Panc1 (cell line): Measurements from ENCODE around the gene CLNK. TPM values are rescaled to one million over a fixed set of nuclear protein-coding genes. Genes with fewer than 3 reads are reported as not detected.

Experiments
- ATAC-seq: fragments of 200-7000 bp; cut with Tn5 transposase; 2 replicates; pipeline ENCODE4 v1.9.1; 2020; ENCODE audit warnings: mild to moderate bottlenecking, moderate library complexity
- BruUV-seq: library from RNA; stranded (reverse); fragments of 400-500 nt; replicated peaks from 2 replicates; lab custom pipeline; 2021; lab: Mats Ljungman, UMichigan
- CTCF ChIA-PET: fragments of 300-600 bp; sonication (Branson Sonifier 250); formaldehyde crosslinking; loops from one replicate; lab custom pipeline; 2022; ENCODE audit warnings: antibody characterized with exemption; lab: Charles Lee
- POLR2A ChIA-PET: fragments of 300-600 bp; sonication (Branson Sonifier 250); formaldehyde crosslinking; loops from one replicate; lab custom pipeline; 2022; ENCODE audit warnings: antibody characterized with exemption; lab: Charles Lee
- DNase-seq: peaks from one replicate; pipeline ENCODE4 v3.0.0-alpha.2; 2010; ENCODE audit warnings: low read depth, low spot score
- H3K27ac ChIP-seq: 2 replicates; pipeline ENCODE4 v1.5.1; 2011; ENCODE audit warnings: mild to moderate bottlenecking, low read length, inconsistent platforms
- H3K27me3 ChIP-seq: fragments of 200-500 bp; sonication (Bioruptor generic); 2 replicates; pipeline ENCODE4 v1.6.0; 2014; ENCODE audit warnings: low read length, inconsistent platforms; ENCODE audit not compliant: control insufficient read depth, insufficient read depth
- H3K36me3 ChIP-seq: fragments of 200-500 bp; sonication (Bioruptor generic); 2 replicates; pipeline ENCODE4 v1.5.1; 2014; ENCODE audit warnings: inconsistent platforms, mild to moderate bottlenecking, low read length, moderate library complexity; ENCODE audit not compliant: control insufficient read depth, insufficient read depth
- H3K4me1 ChIP-seq: 2 replicates; pipeline ENCODE4 v1.5.1; 2011; ENCODE audit warnings: inconsistent platforms, mild to moderate bottlenecking, low read length, moderate library complexity; ENCODE audit not compliant: control insufficient read depth, insufficient read depth
- H3K4me3 ChIP-seq, 2 experiments: 2 replicates each; pipeline ENCODE4 v1.5.1; 2011 to 2012; ENCODE audit warnings: low read depth in 2 of 2, low read length in 2 of 2, mild to moderate bottlenecking in 2 of 2, inconsistent platforms in 1 of 2, moderate library complexity in 1 of 2
- H3K9me3 ChIP-seq: fragments of 200-500 bp; sonication (Bioruptor generic); 2 replicates; pipeline ENCODE4 v1.5.1; 2014; ENCODE audit warnings: low read depth, mild to moderate bottlenecking, inconsistent platforms, low read length, moderate library complexity; ENCODE audit not compliant: control insufficient read depth, insufficient read depth
- POLR2AphosphoS5 ChIP-seq: IDR thresholded peaks from 2 replicates; pipeline ENCODE4 v1.6.1; 2012; ENCODE audit warnings: mild to moderate bottlenecking, low read depth, low read length, moderate library complexity
- REST ChIP-seq, 2 experiments: IDR thresholded peaks; 2 replicates each; pipeline ENCODE4 v1.6.1; 2011 to 2012; ENCODE audit warnings: low read depth in 2 of 2, control low read depth in 1 of 2, low read length in 1 of 2, mild to moderate bottlenecking in 1 of 2, moderate library complexity in 1 of 2; ENCODE audit not compliant: insufficient read depth in 1 of 2
- SIN3A ChIP-seq: IDR thresholded peaks from 2 replicates; pipeline ENCODE4 v1.6.1; 2012; ENCODE audit warnings: low read depth, mild to moderate bottlenecking, low read length, moderate library complexity, borderline replicate concordance; ENCODE audit not compliant: insufficient read depth
- TCF7L2 ChIP-seq: IDR thresholded peaks from 2 replicates; pipeline ENCODE4 v1.6.1; 2011; ENCODE audit warnings: mild to moderate bottlenecking, low read depth, low read length, inconsistent platforms
- in situ Hi-C: cut with HindIII; loops from 2 replicates; pipeline ENCODE4 v1.10.0; 2016; ENCODE audit warnings: low sequenced_read_pairs, low pct_unique_long_range_greater_than_20kb
- intact Hi-C: fragments of 100-400 bp; cut with micrococcal nuclease; formaldehyde crosslinking; loops from one replicate; pipeline ENCODE4 v1.10.0; 2022; ENCODE audit not compliant: unreplicated experiment
- total RNA-seq: library from RNA; stranded (reverse); gene quantifications from one replicate; pipeline ENCODE4 v1.2.1, GENCODE V29; 2021; ENCODE audit not compliant: unreplicated experiment
- TF ChIP-seq, protein P1 (sequence below): fragments of 450-650 bp; IDR thresholded peaks from 2 replicates; pipeline ENCODE4 v1.5.1; 2017; ENCODE audit warnings: mild to moderate bottlenecking

CLNK gene
- total RNA-seq, 1 experiment from 2014 or later, result not detected

GRCh38 chr4:10706236-10706635, 21.7 kb upstream of the CLNK start:
- TF ChIP-seq SIN3A, result no peak
- TF ChIP-seq, protein P1, sequence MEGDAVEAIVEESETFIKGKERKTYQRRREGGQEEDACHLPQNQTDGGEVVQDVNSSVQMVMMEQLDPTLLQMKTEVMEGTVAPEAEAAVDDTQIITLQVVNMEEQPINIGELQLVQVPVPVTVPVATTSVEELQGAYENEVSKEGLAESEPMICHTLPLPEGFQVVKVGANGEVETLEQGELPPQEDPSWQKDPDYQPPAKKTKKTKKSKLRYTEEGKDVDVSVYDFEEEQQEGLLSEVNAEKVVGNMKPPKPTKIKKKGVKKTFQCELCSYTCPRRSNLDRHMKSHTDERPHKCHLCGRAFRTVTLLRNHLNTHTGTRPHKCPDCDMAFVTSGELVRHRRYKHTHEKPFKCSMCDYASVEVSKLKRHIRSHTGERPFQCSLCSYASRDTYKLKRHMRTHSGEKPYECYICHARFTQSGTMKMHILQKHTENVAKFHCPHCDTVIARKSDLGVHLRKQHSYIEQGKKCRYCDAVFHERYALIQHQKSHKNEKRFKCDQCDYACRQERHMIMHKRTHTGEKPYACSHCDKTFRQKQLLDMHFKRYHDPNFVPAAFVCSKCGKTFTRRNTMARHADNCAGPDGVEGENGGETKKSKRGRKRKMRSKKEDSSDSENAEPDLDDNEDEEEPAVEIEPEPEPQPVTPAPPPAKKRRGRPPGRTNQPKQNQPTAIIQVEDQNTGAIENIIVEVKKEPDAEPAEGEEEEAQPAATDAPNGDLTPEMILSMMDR, result no peak
- TF ChIP-seq POLR2AphosphoS5, result no peak
- TF ChIP-seq TCF7L2, result no peak
- no peak for TF ChIP-seq REST (IDR thresholded peaks at IDR 0.05; ENCODE audit: insufficient read depth in 1 of 2, low read depth in 2 of 2, low read length in 1 of 2)
- Histone ChIP-seq H3K4me1 (no peaks in the 10 kb centered on the region), H3K27ac (no peak overlapping the region), H3K36me3 (no peaks in the 10 kb centered on the region), H3K4me3 (no peak overlapping the region), H3K9me3 (no peaks in the 10 kb centered on the region), H3K27me3 (no peaks in the 10 kb centered on the region)
- ChIA-PET CTCF (no interaction called here), POLR2A (no interaction called here)
- no TSS peak for BruUV-seq
- ATAC-seq (no peak), DNase-seq (no peak)
- in situ Hi-C loops, result no loop called here
- intact Hi-C loops, result no loop called here

- TF ChIP-seq, protein P1, result no peak
- TF ChIP-seq POLR2AphosphoS5 (no peak), TCF7L2 (no peak), SIN3A (no peak), REST (IDR thresholded peaks at IDR 0.05; ENCODE audit: insufficient read depth in 1 of 2, low read depth in 2 of 2, low read length in 1 of 2) (no peak)
- intact Hi-C loops, result no loop called here
- ChIA-PET POLR2A (no interaction called here), CTCF (no interaction called here)
- Histone ChIP-seq H3K4me1 (no peaks in the 10 kb centered on the region), H3K27me3 (no peaks in the 10 kb centered on the region), H3K36me3 (no peaks in the 10 kb centered on the region), H3K27ac (no peak overlapping the region), H3K9me3 (no peaks in the 10 kb centered on the region), H3K4me3 (no peak overlapping the region)
- ATAC-seq (no peak), DNase-seq (no peak)
- BruUV-seq, result no TSS peak
- in situ Hi-C loops, result no loop called here
These were observed 19.9 kb upstream of the CLNK start for GRCh38 chr4:10704430-10704810.
